Activated CD4-positive, alpha-beta T cell treated with anti-CD3 and anti-CD28 coated beads for 36 hours (primary cell): ENCODE results near the gene PIK3CA. TPM values are rescaled to one million over a fixed set of nuclear protein-coding genes. Genes with fewer than 3 reads are reported as not detected.

Source experiments
- ATAC-seq: fragments of 200-7000 bp; cut with Tn5 transposase; one replicate; pipeline ENCODE4 v1.10.0; 2021; ENCODE audit warnings: mild to moderate bottlenecking, moderate library complexity
- CTCF ChIA-PET: fragments of 350-600 bp; sonication (Branson Sonifier 250); formaldehyde crosslinking; loops from one replicate; lab custom pipeline; 2021; ENCODE audit warnings: antibody characterized with exemption; lab: Charles Lee
- POLR2A ChIA-PET: fragments of 350-600 bp; sonication (Branson Sonifier 250); formaldehyde crosslinking; loops from one replicate; lab custom pipeline; 2021; ENCODE audit warnings: antibody characterized with exemption, inconsistent platforms; lab: Charles Lee
- DNase-seq: peaks from one replicate; pipeline ENCODE4 v3.0.0-alpha.2; 2020
- H3K27ac Mint-ChIP-seq: one replicate; pipeline ENCODE4 v1.8.0; 2021; ENCODE audit warnings: mixed read lengths
- H3K27me3 Mint-ChIP-seq: one replicate; pipeline ENCODE4 v1.8.0; 2021; ENCODE audit warnings: mixed read lengths
- H3K36me3 Mint-ChIP-seq: one replicate; pipeline ENCODE4 v1.8.0; 2021; ENCODE audit warnings: low read depth, mixed read lengths
- H3K4me1 Mint-ChIP-seq: one replicate; pipeline ENCODE4 v1.8.0; 2021; ENCODE audit warnings: mixed read lengths
- H3K4me3 Mint-ChIP-seq: one replicate; pipeline ENCODE4 v1.8.0; 2021; ENCODE audit warnings: mild to moderate bottlenecking, moderate library complexity, mixed read lengths
- H3K9me3 Mint-ChIP-seq: one replicate; pipeline ENCODE4 v1.8.0; 2021; ENCODE audit warnings: low read depth, mixed read lengths
- intact Hi-C, 2 experiments: fragments of 100-400 bp; cut with DNase I in 1 of 2; cut with micrococcal nuclease in 1 of 2; formaldehyde crosslinking; loops; one replicate each; pipeline versions ENCODE4 v1.14.2 to v1.15.1; 2022 to 2024; cut with DNase I, micrococcal nuclease
- total RNA-seq, 2 experiments: library from RNA; stranded (reverse); gene quantifications; one replicate each; pipeline ENCODE4 v1.2.3, GENCODE V29; 2021

PIK3CA gene
- total RNA-seq, 2 experiments from 2014 or later = 15.5 to 17.7 TPM

DNA sequence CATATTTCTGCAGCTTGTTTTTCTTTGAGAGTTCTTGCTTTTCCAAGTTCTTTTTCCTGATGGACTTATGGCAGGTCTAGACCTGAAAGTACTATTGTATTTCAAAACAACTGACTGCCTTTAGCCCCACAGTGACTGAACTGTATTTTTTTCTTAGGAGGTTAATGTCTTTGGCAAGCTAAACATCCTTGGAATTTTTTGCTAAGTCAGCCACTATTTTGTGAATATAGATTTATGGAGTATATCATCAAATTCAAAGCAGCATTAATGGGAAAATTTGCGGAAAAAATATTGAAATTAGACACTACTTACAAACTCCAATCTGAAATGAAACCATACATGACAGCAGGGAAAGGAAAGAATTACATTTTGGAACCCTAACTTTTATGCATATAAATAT lies 8.6 kb downstream of the PIK3CA start:
- H3K27me3 Mint-ChIP-seq = no peaks in the 10 kb centered on the region
- peaks cover 7% of the 10 kb centered on the region for H3K36me3 Mint-ChIP-seq
- DNase-seq (no peak), ATAC-seq (no peak)
- no peak overlapping the region for H3K27ac Mint-ChIP-seq
- intact Hi-C loops = no loop called here
- H3K9me3 Mint-ChIP-seq = no peaks in the 10 kb centered on the region
- POLR2A ChIA-PET = no interaction called here
- CTCF ChIA-PET = interaction anchor here (0.6 to 1.0 kb wide), 3 partner anchors 10 to 463 kb away, joined by 3 to 4 read pairs (median 4); no protein-coding TSS in a partner anchor
- H3K4me1 Mint-ChIP-seq = peaks cover 60% of the 10 kb centered on the region
- no peak overlapping the region for H3K4me3 Mint-ChIP-seq

DNA sequence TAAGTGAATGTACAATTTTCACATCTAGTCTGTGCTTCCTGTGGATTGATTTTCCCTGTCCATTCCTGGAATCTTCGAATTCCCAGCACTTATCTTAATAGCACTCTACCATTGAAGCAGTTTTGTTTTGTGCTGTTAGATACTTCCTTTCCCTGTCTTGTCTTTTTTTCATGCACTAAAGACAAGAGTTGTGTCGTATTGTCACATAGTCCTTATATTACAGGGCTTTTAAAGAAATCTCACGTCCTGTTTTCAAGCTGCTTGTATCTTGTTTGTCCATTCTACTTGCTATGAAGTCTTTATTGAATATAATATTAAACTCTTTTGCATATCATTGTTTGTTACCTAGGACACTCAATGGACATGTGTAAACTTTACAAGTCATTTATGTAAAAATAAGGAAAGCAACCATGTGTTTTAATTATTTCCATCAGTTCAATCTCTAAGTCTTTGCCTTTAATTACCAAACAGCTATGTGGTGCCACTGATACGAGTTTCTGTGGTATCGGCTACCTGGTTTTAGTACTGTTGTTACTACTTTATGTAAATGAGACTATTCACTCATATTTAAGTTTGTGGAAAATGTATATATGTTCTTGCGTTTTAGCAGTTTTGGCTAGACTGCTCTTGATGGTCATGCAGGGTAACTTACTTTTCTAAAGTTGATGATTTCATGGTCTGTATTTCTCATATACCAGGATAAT lies 10.3 kb downstream of the PIK3CA start:
- intact Hi-C loops = loop anchor here in 1 of 2 experiments (2.0 kb wide), 1 partner anchor 22 kb away; no protein-coding TSS in a partner anchor
- Mint-ChIP-seq H3K36me3 (peaks cover 7% of the 10 kb centered on the region), H3K4me3 (no peak overlapping the region), H3K27me3 (no peaks in the 10 kb centered on the region), H3K27ac (no peak overlapping the region), H3K9me3 (no peaks in the 10 kb centered on the region), H3K4me1 (peaks cover 55% of the 10 kb centered on the region)
- POLR2A ChIA-PET = interaction anchor here (1.0 kb wide), 1 partner anchor 10 kb away, joined by 4 read pairs; no protein-coding TSS in a partner anchor
- DNase-seq (no peak), ATAC-seq (peak; percentile 61)
- CTCF ChIA-PET = interaction anchor here (0.6 to 1.6 kb wide), 2 partner anchors 24 to 112 kb away, joined by 3 read pairs; no protein-coding TSS in a partner anchor

DNA sequence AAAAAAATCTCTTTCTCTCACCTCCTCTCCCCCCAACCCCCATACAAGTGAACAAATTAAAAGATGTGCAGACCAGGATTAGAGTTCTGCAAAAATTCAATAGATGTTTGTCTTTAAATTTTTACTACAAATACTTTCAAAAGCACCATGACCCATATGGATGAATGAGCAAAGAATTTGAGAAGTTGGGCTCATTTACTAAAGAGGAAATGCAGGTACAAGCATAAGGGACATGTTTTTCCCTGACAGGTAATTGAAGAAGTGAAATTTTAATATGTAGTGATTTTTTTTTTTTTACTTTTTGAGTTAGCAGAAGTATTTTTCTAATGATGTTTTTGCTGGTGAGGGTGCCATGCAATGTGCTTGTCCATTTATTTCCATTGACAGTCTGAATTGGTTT lies 15.3 kb downstream of the PIK3CA start:
- no peak overlapping the region for H3K4me3 Mint-ChIP-seq
- H3K9me3 Mint-ChIP-seq = no peaks in the 10 kb centered on the region
- no peak for ATAC-seq

DNA sequence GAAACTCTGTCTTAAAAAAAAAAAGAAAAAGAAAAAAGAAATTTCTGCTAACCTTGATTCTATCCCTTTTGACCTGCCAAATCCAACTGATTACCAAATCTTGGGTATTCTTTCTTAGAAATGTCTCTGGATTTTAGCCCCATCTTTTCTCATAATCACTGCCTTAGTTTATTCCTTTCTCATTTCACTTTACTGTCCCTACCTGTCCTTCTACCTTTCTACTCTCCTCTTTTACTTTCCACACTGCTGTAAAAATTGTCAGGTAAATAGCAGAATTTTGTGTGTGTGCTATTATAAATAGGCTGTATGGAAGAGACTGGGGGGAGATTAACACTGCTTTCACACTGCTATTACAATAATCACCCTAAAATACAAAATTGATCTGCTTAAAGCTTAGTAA lies 16.7 kb downstream of the PIK3CA start:
- POLR2A ChIA-PET = no interaction called here
- Mint-ChIP-seq H3K27ac (peak overlapping the region; percentile 20), H3K36me3 (peaks cover 6% of the 10 kb centered on the region), H3K4me3 (no peak overlapping the region), H3K9me3 (no peaks in the 10 kb centered on the region), H3K4me1 (peaks cover 56% of the 10 kb centered on the region), H3K27me3 (no peaks in the 10 kb centered on the region)
- ATAC-seq (no peak), DNase-seq (no peak)
- intact Hi-C loops = no loop called here
- CTCF ChIA-PET = no interaction called here

More for the DNA sequence above, 15.3 kb downstream of the PIK3CA start:
- no peak for DNase-seq
- H3K36me3 Mint-ChIP-seq = peaks cover 7% of the 10 kb centered on the region
- no peak overlapping the region for H3K27ac Mint-ChIP-seq
- POLR2A ChIA-PET = no interaction called here
- H3K27me3 Mint-ChIP-seq = no peaks in the 10 kb centered on the region
- intact Hi-C loops = no loop called here
- CTCF ChIA-PET = no interaction called here
- peaks cover 59% of the 10 kb centered on the region for H3K4me1 Mint-ChIP-seq

DNA sequence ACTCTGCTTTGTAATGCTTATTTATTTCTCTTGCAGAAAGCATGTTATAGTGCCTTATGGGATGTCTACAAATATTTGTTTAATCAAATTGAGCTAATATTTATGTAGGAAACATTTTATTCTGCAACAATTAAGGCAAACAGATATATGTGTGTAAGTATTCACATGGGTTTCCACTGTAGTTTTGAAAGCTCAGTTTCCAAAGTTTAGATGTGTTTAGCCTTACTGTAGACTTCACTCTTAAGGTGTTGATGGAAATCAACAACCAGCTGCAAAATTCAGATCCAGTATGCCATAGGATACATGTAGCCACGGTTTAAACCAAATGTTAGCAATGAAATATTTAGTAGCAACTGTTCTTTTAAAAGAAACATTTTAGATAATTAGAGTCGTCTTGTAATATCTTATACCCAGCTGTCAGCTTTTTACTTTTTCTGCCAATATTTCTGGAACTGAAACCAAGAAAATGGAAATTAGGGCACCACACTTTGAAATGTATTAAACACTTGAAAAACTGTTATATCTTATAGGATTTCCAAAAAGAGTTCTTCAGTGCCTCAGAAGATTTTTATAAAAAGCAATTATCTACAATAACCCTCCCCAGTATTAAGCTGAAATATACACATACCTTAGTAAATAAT lies 18.5 kb downstream of the PIK3CA start:
- Mint-ChIP-seq H3K36me3 (no peaks in the 10 kb centered on the region), H3K9me3 (peaks cover 5% of the 10 kb centered on the region), H3K4me1 (peaks cover 43% of the 10 kb centered on the region), H3K4me3 (no peak overlapping the region), H3K27ac (no peak overlapping the region), H3K27me3 (no peaks in the 10 kb centered on the region)
- intact Hi-C loops = no loop called here
- POLR2A ChIA-PET = interaction anchor here (0.6 kb wide), 1 partner anchor 397 kb away, joined by 3 read pairs; no protein-coding TSS in a partner anchor
- CTCF ChIA-PET = interaction anchor here (0.6 kb wide), 1 partner anchor 389 kb away, joined by 3 read pairs; no protein-coding TSS in a partner anchor
- ATAC-seq (no peak), DNase-seq (no peak)

DNA sequence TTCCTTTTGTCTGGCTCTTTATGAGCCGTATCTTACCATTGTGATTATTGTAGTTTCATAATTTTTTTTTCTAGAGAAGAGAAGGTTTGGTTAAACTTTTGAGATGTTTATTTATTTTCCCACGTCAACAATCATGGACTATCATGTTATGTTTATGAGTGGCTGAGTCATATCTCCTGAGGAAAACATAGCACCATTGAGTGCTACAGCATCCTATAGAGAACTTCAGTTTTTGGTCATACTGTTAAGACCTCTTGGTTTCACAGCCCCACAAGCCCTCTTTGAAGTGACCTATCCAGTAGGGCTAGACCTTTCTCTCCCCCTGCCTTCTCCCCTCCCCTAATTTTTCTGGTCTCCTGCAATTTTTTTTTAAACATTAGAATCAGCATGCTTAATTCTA lies 20.8 kb downstream of the PIK3CA start:
- POLR2A ChIA-PET = no interaction called here
- ATAC-seq = no peak
- H3K27ac Mint-ChIP-seq = no peak overlapping the region
- no peaks in the 10 kb centered on the region for H3K36me3 Mint-ChIP-seq
- CTCF ChIA-PET = interaction anchor here (0.6 to 0.7 kb wide), 2 partner anchors 25 to 61 kb away, joined by 4 to 5 read pairs; no protein-coding TSS in a partner anchor
- DNase-seq = no peak
- H3K9me3 Mint-ChIP-seq = peaks cover 5% of the 10 kb centered on the region
- intact Hi-C loops = no loop called here
- H3K4me3 Mint-ChIP-seq = no peak overlapping the region
- peaks cover 35% of the 10 kb centered on the region for H3K4me1 Mint-ChIP-seq
- no peaks in the 10 kb centered on the region for H3K27me3 Mint-ChIP-seq

DNA sequence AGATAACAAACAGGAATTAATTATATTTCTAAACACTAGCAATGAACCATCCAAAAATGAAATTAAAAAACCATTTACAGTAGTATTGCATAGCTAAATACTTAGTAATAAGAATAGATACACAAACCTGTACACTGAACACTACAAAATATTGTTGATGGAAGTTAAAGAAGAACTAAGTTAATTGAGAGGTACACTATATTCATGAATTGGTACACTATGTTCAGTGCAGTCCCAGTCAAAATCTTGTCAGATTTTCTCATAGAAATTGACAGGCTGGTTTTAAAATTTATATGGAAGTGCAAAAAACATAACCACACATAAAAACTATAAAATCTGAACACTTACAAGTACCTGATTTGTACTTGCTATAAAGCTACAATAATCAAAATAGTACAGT lies 24.4 kb downstream of the PIK3CA start:
- no peak for ATAC-seq
- intact Hi-C loops = no loop called here
- Mint-ChIP-seq H3K4me3 (no peak overlapping the region), H3K36me3 (no peaks in the 10 kb centered on the region), H3K4me1 (peaks cover 37% of the 10 kb centered on the region), H3K27ac (no peak overlapping the region), H3K27me3 (no peaks in the 10 kb centered on the region), H3K9me3 (peaks cover 5% of the 10 kb centered on the region)
- no peak for DNase-seq
- ChIA-PET CTCF (interaction anchor here (1.1 kb wide), 1 partner anchor 17 kb away, joined by 3 read pairs; no protein-coding TSS in a partner anchor), POLR2A (no interaction called here)

DNA sequence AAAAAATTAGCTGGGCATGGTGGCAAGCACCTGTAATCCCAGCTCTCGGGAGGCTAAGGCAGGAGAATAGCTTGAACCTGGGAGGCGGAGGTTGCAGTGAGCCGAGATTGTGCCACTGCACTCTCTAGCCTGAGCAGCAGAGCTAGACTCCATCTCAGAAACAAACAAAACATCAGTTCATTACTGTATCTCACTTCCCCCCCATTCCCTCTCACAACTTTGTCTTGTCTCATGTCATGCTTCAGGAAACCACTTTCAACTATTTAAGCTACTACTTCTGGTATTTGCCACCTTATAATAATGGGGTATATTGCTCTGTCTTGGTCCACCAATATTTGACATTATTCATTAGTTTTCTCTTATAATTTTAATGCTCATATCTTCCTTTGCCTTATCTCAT lies 26.2 kb downstream of the PIK3CA start:
- Mint-ChIP-seq H3K9me3 (peaks cover 5% of the 10 kb centered on the region), H3K4me3 (no peak overlapping the region), H3K27me3 (no peaks in the 10 kb centered on the region), H3K4me1 (peaks cover 35% of the 10 kb centered on the region), H3K36me3 (no peaks in the 10 kb centered on the region), H3K27ac (no peak overlapping the region)
- ChIA-PET POLR2A (no interaction called here), CTCF (interaction anchor here (1.3 to 1.4 kb wide), 2 partner anchors 26 to 154 kb away, joined by 5 to 7 read pairs; partner anchors contain the start of gene PIK3CA)
- ATAC-seq (no peak), DNase-seq (no peak)
- intact Hi-C loops = no loop called here

DNA sequence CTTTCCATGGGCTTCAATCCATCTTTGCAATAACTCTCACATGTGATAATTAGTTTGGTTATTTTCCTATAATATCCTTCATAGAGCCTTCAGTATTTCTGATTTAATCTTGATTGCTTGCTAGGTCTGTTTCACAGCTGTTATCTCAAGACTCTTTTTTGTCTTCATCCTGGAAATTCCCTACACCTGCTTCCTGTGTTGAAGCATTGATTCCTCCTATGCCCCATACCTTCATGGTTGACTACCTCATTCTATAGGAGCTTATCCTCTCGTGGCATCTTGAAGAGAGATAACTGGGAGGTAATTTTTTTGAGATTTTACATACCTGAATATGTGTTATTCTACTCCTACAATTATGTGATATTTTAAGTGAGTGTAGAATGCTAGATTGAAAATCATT lies 26.7 kb downstream of the PIK3CA start:
- ATAC-seq = no peak
- H3K27ac Mint-ChIP-seq = no peak overlapping the region
- H3K9me3 Mint-ChIP-seq = peaks cover 5% of the 10 kb centered on the region
- DNase-seq = no peak
- no peaks in the 10 kb centered on the region for H3K27me3 Mint-ChIP-seq
- ChIA-PET CTCF (interaction anchor here (1.4 kb wide), 1 partner anchor 26 kb away, joined by 5 read pairs; the partner anchor contains the start of gene PIK3CA), POLR2A (no interaction called here)
- H3K4me3 Mint-ChIP-seq = no peak overlapping the region
- peaks cover 34% of the 10 kb centered on the region for H3K4me1 Mint-ChIP-seq
- no peaks in the 10 kb centered on the region for H3K36me3 Mint-ChIP-seq
- intact Hi-C loops = no loop called here

DNA sequence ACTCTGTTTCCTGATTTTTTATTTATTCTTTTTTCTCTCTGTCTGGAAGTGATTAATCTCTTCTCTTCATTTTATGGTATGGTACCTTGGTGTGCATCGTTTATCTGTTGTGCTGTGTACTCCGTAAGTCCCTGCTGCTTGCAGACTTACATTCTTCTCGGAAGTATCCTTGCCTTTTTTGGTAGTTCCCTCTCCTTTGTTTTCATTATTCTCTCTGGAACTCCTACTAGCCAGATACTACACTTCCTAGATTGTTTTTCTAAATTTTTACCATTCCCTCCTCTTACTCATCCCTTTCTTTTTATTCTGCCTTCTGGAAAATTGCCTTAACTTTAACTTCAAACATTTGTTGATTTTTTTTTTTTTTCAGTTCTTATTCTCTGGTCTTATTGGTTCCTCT lies 27.2 kb downstream of the PIK3CA start:
- no peaks in the 10 kb centered on the region for H3K36me3 Mint-ChIP-seq
- peaks cover 5% of the 10 kb centered on the region for H3K9me3 Mint-ChIP-seq
- H3K4me3 Mint-ChIP-seq = no peak overlapping the region
- peaks cover 34% of the 10 kb centered on the region for H3K4me1 Mint-ChIP-seq
- DNase-seq (no peak), ATAC-seq (no peak)
- no peaks in the 10 kb centered on the region for H3K27me3 Mint-ChIP-seq
- intact Hi-C loops = no loop called here
- no peak overlapping the region for H3K27ac Mint-ChIP-seq
- ChIA-PET POLR2A (no interaction called here), CTCF (no interaction called here)

DNA sequence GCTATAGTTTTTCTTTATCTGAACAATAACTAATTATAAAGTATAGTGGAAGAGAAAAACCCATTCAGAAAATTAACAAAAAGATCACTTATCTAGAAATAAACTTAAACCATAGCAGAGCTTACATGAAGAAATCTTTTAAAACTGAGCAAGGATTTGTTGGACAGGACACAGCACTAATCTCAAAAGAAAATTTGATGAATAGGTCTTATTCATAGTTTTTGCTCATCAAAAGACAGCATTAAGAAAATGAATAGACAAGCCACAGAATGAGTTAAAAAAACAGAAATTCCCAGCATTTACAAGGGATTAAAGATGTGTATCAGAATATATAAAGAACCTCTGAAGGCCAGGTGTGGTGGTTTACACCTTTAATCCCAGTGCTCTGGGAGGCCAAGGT lies 29.5 kb downstream of the PIK3CA start:
- CTCF ChIA-PET = no interaction called here
- no peaks in the 10 kb centered on the region for H3K36me3 Mint-ChIP-seq
- no peaks in the 10 kb centered on the region for H3K27me3 Mint-ChIP-seq
- H3K4me1 Mint-ChIP-seq = peaks cover 42% of the 10 kb centered on the region
- no peak overlapping the region for H3K4me3 Mint-ChIP-seq
- ATAC-seq = no peak
- no peak overlapping the region for H3K27ac Mint-ChIP-seq
- POLR2A ChIA-PET = no interaction called here
- intact Hi-C loops = no loop called here
- no peaks in the 10 kb centered on the region for H3K9me3 Mint-ChIP-seq
- DNase-seq = no peak
